Measurements from ENCODE around the gene BCKDHA.
"Not testable (repeated sequence)": the region's sequence is repeated elsewhere in the genome, so short reads cannot be mapped to it uniquely, and the experiment has no call there.

BCKDHA gene

GRCh38 chr19:41431426-41432386 lies 34.1 kb downstream of the BCKDHA start:
- DNase-seq (ENCODE audit: low spot score) = peak; percentile 14
- POLR2A ChIA-PET (ENCODE audit: low non-redundant PET) = no interaction called here
- CTCF ChIA-PET = interaction anchor here (0.6 to 1.2 kb wide), 3 partner anchors 16 to 530 kb away, joined by 3 read pairs; no protein-coding TSS in a partner anchor

GRCh38 chr19:41433171-41433570 lies 35.6 kb downstream of the BCKDHA start:
- TF ChIP-seq CTCF (conservative IDR thresholded peaks at IDR 0.05; ENCODE audit: low read depth) = no peak
- peak overlapping the region; percentile 53 for H3K27ac ChIP-seq
- DNase-seq (ENCODE audit: low spot score) = no peak
- CTCF ChIA-PET = interaction anchor here (0.6 to 1.1 kb wide), 3 partner anchors 16 to 130 kb away, joined by 3 to 4 read pairs (median 3); no protein-coding TSS in a partner anchor
- POLR2A ChIA-PET (ENCODE audit: low non-redundant PET) = no interaction called here

More at GRCh38 chr19:41431426-41432386, 34.1 kb downstream of the BCKDHA start:
- TF ChIP-seq CTCF (conservative IDR thresholded peaks at IDR 0.05; ENCODE audit: low read depth) = no peak; the same call in 1 of the 2 replicates
- H3K27ac ChIP-seq = peak overlapping the region; percentile 56

- no peak for DNase-seq (ENCODE audit: low spot score)
- ChIA-PET CTCF (no interaction called here), POLR2A (ENCODE audit: low non-redundant PET) (interaction anchor here (0.7 kb wide), 1 partner anchor 686 kb away, joined by 6 read pairs; no protein-coding TSS in a partner anchor)
- no peak for TF ChIP-seq CTCF (conservative IDR thresholded peaks at IDR 0.05; ENCODE audit: low read depth)
- peak overlapping the region; percentile 32; the same call in 1 of the 2 replicates for H3K27ac ChIP-seq
Measured at GRCh38 chr19:41434450-41434849, 36.8 kb downstream of the BCKDHA start.

GRCh38 chr19:41435376-41435775 lies 37.8 kb downstream of the BCKDHA start:
- ChIA-PET CTCF (interaction anchor here (0.6 to 2.0 kb wide), 3 partner anchors 14 to 299 kb away, joined by 3 to 7 read pairs (median 5); no protein-coding TSS in a partner anchor), POLR2A (ENCODE audit: low non-redundant PET) (interaction anchor here (0.6 to 0.7 kb wide), 2 partner anchors 8 to 994 kb away, joined by 4 to 10 read pairs; partner anchors contain the start of gene B3GNT8)
- not testable (repeated sequence) for DNase-seq (ENCODE audit: low spot score)
- peak overlapping the region; percentile 32 for H3K27ac ChIP-seq

- CTCF ChIA-PET = interaction anchor here (0.6 to 2.0 kb wide), 3 partner anchors 13 to 211 kb away, joined by 3 to 7 read pairs (median 5); no protein-coding TSS in a partner anchor
- no peak for TF ChIP-seq CTCF (conservative IDR thresholded peaks at IDR 0.05; ENCODE audit: low read depth)
- no peak for DNase-seq (ENCODE audit: low spot score)
- no peak overlapping the region for H3K27ac ChIP-seq
- POLR2A ChIA-PET (ENCODE audit: low non-redundant PET) = interaction anchor here (0.6 kb wide), 1 partner anchor 9 kb away, joined by 10 read pairs; the partner anchor contains the start of gene B3GNT8
Measured at GRCh38 chr19:41435936-41436673, 38.5 kb downstream of the BCKDHA start.

- ChIA-PET POLR2A (ENCODE audit: low non-redundant PET) (no interaction called here), CTCF (interaction anchor here (0.7 to 2.0 kb wide), 2 partner anchors 13 to 16 kb away, joined by 3 to 7 read pairs; no protein-coding TSS in a partner anchor)
- no peak for DNase-seq (ENCODE audit: low spot score)
- H3K27ac ChIP-seq = no peak overlapping the region
- no peak for TF ChIP-seq CTCF (conservative IDR thresholded peaks at IDR 0.05; ENCODE audit: low read depth)
Measured at GRCh38 chr19:41436674-41436951, 39.0 kb downstream of the BCKDHA start.
